GM12865 (cell line): ENCODE data around the gene PLCB1.

ENCODE experiments used
- DNase-seq: peaks from one replicate; pipeline ENCODE4 v3.0.0; 2010; ENCODE audit warnings: low read depth
- H3K4me3 ChIP-seq: 2 replicates; pipeline ENCODE4 v1.5.1; 2011; ENCODE audit warnings: mild to moderate bottlenecking, low read depth, low read length, control low read depth
- CTCF ChIP-seq: IDR thresholded peaks from 2 replicates; pipeline ENCODE4 v1.5.1; 2011; ENCODE audit warnings: low read length, control low read depth, low read depth, inconsistent platforms; ENCODE audit not compliant: insufficient read depth; ENCODE audit errors: missing control alignments

Gene PLCB1

DNA sequence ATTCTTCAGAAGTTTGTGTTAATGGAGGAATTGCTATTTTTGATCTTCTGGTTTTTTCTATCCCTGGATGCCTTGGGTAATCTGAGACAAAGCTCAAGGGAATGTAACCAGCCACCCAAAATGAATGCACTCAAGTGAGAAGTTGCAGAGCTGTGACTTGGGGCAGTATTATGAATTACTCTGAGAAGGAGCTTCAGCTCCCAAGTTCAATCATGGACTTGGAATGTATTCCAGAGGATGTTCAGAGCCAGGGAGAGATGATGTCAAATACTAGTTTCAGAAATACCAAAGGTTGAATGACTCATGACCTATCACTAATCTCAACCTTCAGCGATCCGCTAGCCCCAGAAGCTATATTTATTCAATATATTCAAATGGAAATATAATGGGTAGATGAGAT lies 561.6 kb downstream of the PLCB1 start:
- TF ChIP-seq CTCF: no peak
- no peak for DNase-seq

DNA sequence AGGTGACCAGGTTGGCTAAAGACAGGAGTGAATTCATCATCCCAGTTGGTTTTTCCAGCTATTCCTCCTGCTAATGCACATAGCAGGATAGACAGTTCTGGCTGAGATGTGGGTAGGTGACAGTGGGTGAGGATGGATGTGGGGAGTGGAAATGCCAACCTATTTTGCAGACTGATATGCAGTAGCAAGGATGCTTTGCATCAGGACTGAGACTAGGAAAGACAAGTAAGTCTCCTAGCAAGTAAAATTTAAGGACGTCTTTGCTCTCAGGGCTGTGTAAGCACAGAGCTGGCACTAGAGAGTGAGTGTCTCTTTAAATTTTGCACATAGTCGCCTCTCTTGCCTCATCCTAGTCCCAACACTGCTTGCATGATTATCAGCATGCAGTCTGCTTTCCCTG lies 568.7 kb downstream of the PLCB1 start:
- no peak for DNase-seq
- no peak for TF ChIP-seq CTCF
- H3K4me3 ChIP-seq: no peak overlapping the region

More for the DNA sequence above, 561.6 kb downstream of the PLCB1 start:
- H3K4me3 ChIP-seq: no peak overlapping the region

- DNase-seq: no peak
- no peak overlapping the region for H3K4me3 ChIP-seq
- no peak for TF ChIP-seq CTCF
These were observed 575.1 kb downstream of the PLCB1 start for GRCh38 chr20:8706961-8707700.

- no peak for TF ChIP-seq CTCF
- no peak for DNase-seq
- H3K4me3 ChIP-seq: no peak overlapping the region
These were observed 577.6 kb downstream of the PLCB1 start for GRCh38 chr20:8709627-8710026.

GRCh38 chr20:8711501-8711900 lies 579.4 kb downstream of the PLCB1 start:
- H3K4me3 ChIP-seq: no peak overlapping the region
- TF ChIP-seq CTCF: no peak
- no peak for DNase-seq

GRCh38 chr20:8714206-8714605 lies 582.1 kb downstream of the PLCB1 start:
- DNase-seq: no peak
- TF ChIP-seq CTCF: no peak
- no peak overlapping the region for H3K4me3 ChIP-seq

DNA sequence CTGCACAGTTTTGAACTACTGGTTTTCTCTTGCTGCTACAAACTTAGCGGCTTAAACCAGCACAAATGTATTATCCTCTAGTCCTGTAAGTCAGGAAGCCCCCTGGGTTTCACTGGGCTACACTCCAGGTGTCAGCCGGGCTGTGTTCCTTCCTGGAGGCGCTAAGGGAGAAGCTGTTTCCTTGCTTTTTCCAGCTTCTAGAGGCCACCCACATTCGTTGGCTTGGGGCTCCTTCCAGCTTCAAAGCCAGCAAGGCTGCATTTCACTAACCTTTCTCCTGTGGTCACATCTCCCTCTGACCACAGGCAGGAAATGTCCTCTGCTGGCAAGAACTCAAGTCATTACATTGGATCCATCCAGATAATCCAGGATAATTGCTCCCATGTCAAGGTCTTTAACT lies 586.2 kb downstream of the PLCB1 start:
- H3K4me3 ChIP-seq: no peak overlapping the region
- TF ChIP-seq CTCF: no peak
- DNase-seq: no peak
